Neural crest cell (in vitro differentiated cells): ENCODE measurements around the gene LINGO1. TPM values are rescaled to one million over a fixed set of nuclear protein-coding genes. Genes with fewer than 3 reads are reported as not detected.

ENCODE experiments used
- DNase-seq: peaks from one replicate; pipeline ENCODE4 v3.0.0; 2021; ENCODE audit warnings: low read depth, mixed read lengths, low spot score
- H3K27ac Mint-ChIP-seq: one replicate; pipeline ENCODE4 v1.8.0; 2021; ENCODE audit warnings: mild to moderate bottlenecking, mixed read lengths; ENCODE audit not compliant: unreplicated experiment
- H3K27me3 Mint-ChIP-seq: 2 replicates; pipeline ENCODE4 v1.8.0; 2021; ENCODE audit warnings: low read depth, mild to moderate bottlenecking, mixed read lengths
- H3K36me3 Mint-ChIP-seq: 2 replicates; pipeline ENCODE4 v1.8.0; 2021; ENCODE audit warnings: low read depth, mild to moderate bottlenecking, mixed read lengths
- H3K4me1 Mint-ChIP-seq: 2 replicates; pipeline ENCODE4 v1.8.0; 2021; ENCODE audit warnings: mixed read lengths
- H3K4me3 Mint-ChIP-seq: one replicate; pipeline ENCODE4 v1.8.0; 2021; ENCODE audit warnings: mild to moderate bottlenecking, mixed read lengths
- H3K9me3 Mint-ChIP-seq: 2 replicates; pipeline ENCODE4 v1.8.0; 2021; ENCODE audit warnings: mixed read lengths
- CTCF ChIP-seq: fragments of 200-600 bp; sonication (generic); conservative IDR thresholded peaks from 2 replicates; pipeline ENCODE4 v1.5.0; 2021; ENCODE audit warnings: antibody characterized with exemption, mild to moderate bottlenecking
- total RNA-seq: library from RNA; stranded (reverse); gene quantifications from 2 replicates; pipeline ENCODE4 v1.2.1, GENCODE V29; 2021

The LINGO1 gene
- total RNA-seq, 1 donor from 2014 or later = 31.0 TPM

- Mint-ChIP-seq H3K36me3 (no peaks in the 10 kb centered on the region), H3K27me3 (peaks cover 2% of the 10 kb centered on the region), H3K27ac (no peak overlapping the region), H3K4me1 (peaks cover 8% of the 10 kb centered on the region), H3K4me3 (no peak overlapping the region), H3K9me3 (no peaks in the 10 kb centered on the region)
- no peak for DNase-seq
- TF ChIP-seq CTCF = no peak
These were observed 49.9 kb downstream of the LINGO1 start for GRCh38 chr15:77582763-77583162.

GRCh38 chr15:77581896-77582569 lies 50.7 kb downstream of the LINGO1 start:
- Mint-ChIP-seq H3K27me3 (peaks cover 2% of the 10 kb centered on the region), H3K27ac (no peak overlapping the region), H3K4me1 (peaks cover 8% of the 10 kb centered on the region), H3K9me3 (no peaks in the 10 kb centered on the region), H3K4me3 (no peak overlapping the region), H3K36me3 (no peaks in the 10 kb centered on the region)
- TF ChIP-seq CTCF = no peak
- no peak for DNase-seq

DNA sequence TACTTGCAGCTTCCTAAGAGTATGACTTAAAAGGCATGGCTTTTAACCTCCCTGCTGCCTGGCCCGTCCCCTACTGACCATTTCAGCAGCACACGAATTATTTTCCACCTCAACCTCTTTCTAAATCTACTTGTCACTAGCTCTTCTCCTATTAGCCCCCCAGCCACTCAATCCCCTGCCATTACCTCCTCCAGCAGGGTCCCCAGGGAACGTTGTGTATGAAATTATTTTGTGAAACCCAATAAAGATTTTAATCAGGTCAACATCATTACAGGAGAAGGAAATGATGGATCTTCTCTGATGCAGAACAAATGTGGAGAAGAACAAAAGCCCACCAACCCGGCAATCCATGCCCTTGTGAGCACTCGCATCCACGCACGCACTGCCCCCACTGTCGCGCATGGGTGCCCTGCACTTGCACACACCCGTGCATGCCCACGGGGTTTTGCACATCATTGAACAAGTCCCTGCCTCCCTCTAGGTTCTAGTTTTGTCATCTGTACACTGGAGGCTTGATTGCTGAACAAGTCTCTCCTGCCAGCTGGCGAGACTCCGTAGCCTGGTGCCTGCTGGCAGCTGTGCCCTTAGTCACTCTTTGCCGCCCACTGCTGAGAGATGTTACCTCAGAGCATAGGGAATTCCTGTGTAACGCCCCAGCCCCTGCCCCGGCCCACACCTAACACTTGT lies 51.6 kb downstream of the LINGO1 start:
- H3K4me3 Mint-ChIP-seq = no peak overlapping the region
- no peaks in the 10 kb centered on the region for H3K9me3 Mint-ChIP-seq
- no peaks in the 10 kb centered on the region for H3K36me3 Mint-ChIP-seq
- no peak for DNase-seq
- H3K27me3 Mint-ChIP-seq = peaks cover 2% of the 10 kb centered on the region
- peak overlapping the region; percentile 71 for H3K27ac Mint-ChIP-seq
- TF ChIP-seq CTCF = no peak
- peaks cover 8% of the 10 kb centered on the region for H3K4me1 Mint-ChIP-seq

DNA sequence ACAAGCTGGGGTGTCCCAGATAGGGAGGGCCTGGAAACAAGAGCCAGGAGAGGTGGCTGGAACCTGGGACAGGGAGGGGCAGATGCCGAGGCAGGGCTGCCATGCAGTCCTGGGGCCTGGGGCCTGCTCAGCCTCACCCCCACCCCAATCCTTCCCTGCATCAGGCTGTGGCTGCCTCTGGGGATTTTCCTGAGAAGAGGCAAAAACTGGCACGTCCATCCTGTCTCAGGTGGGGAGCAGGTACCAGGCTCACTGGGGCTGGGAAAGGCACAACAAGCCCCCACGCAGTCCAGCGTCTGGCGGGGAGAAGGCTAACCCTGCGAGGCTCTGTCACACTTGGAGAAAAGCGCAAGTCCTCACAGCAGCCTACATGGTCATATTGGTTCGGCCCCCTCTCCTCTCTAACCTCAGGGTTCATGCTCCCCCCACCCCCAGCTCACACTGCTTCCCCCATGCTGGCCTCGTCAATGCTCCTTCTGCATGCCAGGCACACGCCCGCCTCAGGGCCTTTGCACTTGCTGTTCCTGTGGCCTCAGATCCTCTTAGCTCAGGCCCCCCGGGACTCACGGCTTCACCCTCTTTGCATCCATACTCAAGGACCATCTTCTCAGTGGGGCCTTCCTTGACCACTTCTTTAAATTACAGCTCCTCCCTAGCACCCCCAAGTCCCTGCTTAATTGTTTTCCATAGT lies 53.1 kb downstream of the LINGO1 start:
- Mint-ChIP-seq H3K4me1 (peaks cover 12% of the 10 kb centered on the region), H3K4me3 (no peak overlapping the region), H3K27me3 (peaks cover 7% of the 10 kb centered on the region), H3K27ac (no peak overlapping the region), H3K9me3 (no peaks in the 10 kb centered on the region), H3K36me3 (no peaks in the 10 kb centered on the region)
- no peak for DNase-seq
- no peak for TF ChIP-seq CTCF

DNA sequence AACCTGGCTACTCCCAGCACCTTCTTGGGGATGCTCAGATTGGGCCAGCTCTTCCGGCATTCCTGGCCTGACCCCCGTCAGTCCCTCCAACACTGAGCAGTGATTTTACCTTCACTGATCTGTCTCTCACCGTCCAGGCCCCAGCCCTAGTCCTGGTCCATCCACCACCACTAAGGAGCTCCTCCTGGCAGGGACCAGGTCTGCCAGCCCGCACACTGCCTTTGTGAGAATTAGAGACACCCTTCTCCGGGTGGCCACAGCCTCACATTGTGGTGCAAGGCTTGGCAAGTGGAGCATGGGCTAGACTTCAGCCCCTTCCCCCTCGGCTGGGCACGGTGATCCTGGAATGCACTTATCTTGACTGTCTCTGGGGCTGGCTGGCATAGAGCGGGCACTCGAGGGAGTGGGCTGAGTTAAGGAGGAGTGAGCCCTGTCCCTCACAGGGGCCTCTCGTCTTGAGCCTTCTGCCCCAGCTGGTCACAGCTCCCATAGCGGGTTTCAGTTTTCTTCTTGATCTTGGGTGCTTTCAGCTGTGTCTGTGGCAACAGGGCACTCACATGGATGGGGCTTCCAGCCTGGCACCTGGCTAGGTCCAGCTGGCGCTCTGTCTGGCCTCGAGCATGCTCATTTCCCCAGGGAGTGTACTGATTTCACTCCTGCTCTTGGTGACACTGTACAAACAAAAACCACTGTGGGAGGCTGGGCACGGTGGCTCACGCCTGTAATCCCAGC lies 53.9 kb downstream of the LINGO1 start:
- DNase-seq = no peak
- Mint-ChIP-seq H3K27ac (no peak overlapping the region), H3K9me3 (no peaks in the 10 kb centered on the region), H3K4me1 (peaks cover 15% of the 10 kb centered on the region), H3K4me3 (no peak overlapping the region), H3K27me3 (peaks cover 9% of the 10 kb centered on the region), H3K36me3 (no peaks in the 10 kb centered on the region)
- no peak for TF ChIP-seq CTCF
